Sigmoid colon (tissue), 7 donors: ENCODE measurements around the gene TMPRSS9. TPM values are rescaled to one million over a fixed set of nuclear protein-coding genes. Genes with fewer than 3 reads are reported as not detected.

Source experiments
- DNase-seq: peaks from one replicate; pipeline ENCODE4 v3.0.0-alpha.2; 2019
- H3K27ac ChIP-seq, 4 donors: fragments of 200-600 bp; sonication (generic); one replicate each; pipeline ENCODE4 v1.5.1; 2016 to 2019; ENCODE audit warnings: mild to moderate bottlenecking in 1 of 4
- H3K27me3 ChIP-seq, 3 donors: fragments of 200-600 bp; sonication (generic); one replicate each; pipeline ENCODE4 v1.5.1; 2019; ENCODE audit warnings: mild to moderate bottlenecking in 1 of 3
- H3K36me3 ChIP-seq, 4 donors: fragments of 200-600 bp; sonication (generic); one replicate each; pipeline ENCODE4 v1.5.1; 2016 to 2019
- H3K4me1 ChIP-seq, 4 donors: fragments of 200-600 bp; sonication (generic); one replicate each; pipeline ENCODE4 v1.5.1; 2017 to 2019
- H3K4me3 ChIP-seq, 4 donors: fragments of 200-600 bp; sonication (generic); one replicate each; pipeline ENCODE4 v1.5.1; 2017 to 2019; ENCODE audit warnings: mild to moderate bottlenecking in 2 of 4, moderate library complexity in 1 of 4
- H3K9me3 ChIP-seq, 4 donors: fragments of 200-600 bp in 3 of 4; sonication (generic) in 3 of 4; one replicate each; pipeline versions ENCODE4 v1.5.1 to v1.6.1; 2013 to 2019
- CTCF ChIP-seq, 4 experiments: fragments of 450-650 bp in 3 of 4; fragments of 200-600 bp in 1 of 4; IDR thresholded peaks; one replicate each; pipeline ENCODE4 v1.5.1; 2016 to 2019; ENCODE audit warnings: antibody characterized with exemption in 4 of 4, mild to moderate bottlenecking in 3 of 4, moderate library complexity in 2 of 4
- EP300 ChIP-seq, 4 donors: sonication (generic); formaldehyde crosslinking; IDR thresholded peaks; one replicate each; pipeline ENCODE4 v1.6.1; 2017; ENCODE audit warnings: antibody characterized with exemption in 4 of 4
- POLR2A ChIP-seq, 2 donors: fragments of 450-650 bp; IDR thresholded peaks; one replicate each; pipeline ENCODE4 v1.6.1; 2016; ENCODE audit warnings: antibody characterized with exemption in 2 of 2, mild to moderate bottlenecking in 2 of 2, moderate library complexity in 2 of 2
- POLR2AphosphoS5 ChIP-seq, 4 donors: sonication (generic); formaldehyde crosslinking; IDR thresholded peaks; one replicate each; pipeline ENCODE4 v1.6.1; 2017; ENCODE audit warnings: antibody characterized with exemption in 4 of 4
- WGBS, 2 donors: extraction: QIAGEN DNeasy Blood & Tissue Kit; methylation state at CpG; one replicate each; pipeline ENCODE4 v1.1.7; 2013; 5-methylcytosine and 5-hydroxymethylcytosine counted together
- intact Hi-C: fragments of 100-400 bp; cut with DNase I; formaldehyde crosslinking; loops from one replicate; pipeline ENCODE4 v1.15.1; 2023
- polyA plus RNA-seq, 3 donors: library from polyadenylated mRNA; stranded (reverse); fragments of 200-250 nt; gene quantifications; one replicate each; pipeline ENCODE4 v1.2.3, GENCODE V29; 2013
- total RNA-seq, 4 donors: library from RNA; depleted of rRNA; stranded (reverse); fragments of >200 nt; gene quantifications; one replicate each; pipeline ENCODE4 v1.1.0, GENCODE V29; 2016
- donor health status: healthy with polysubstance abuse.
- donor health status: Bipolar disorder and iron deficiency.
- donor health status: healthy.

The TMPRSS9 gene
- total and polyA plus RNA-seq, 7 donors: 0.16 to 0.68 (median 0.27) TPM; not detected in 3

- intact Hi-C loops: no loop called here
- Histone ChIP-seq H3K4me1 (no peaks in the 10 kb centered on the region), H3K27me3 (peaks cover 0 to 13% (median 8%) of the 10 kb centered on the region in 3 donors), H3K27ac (no peak overlapping the region), H3K36me3 (no peaks in the 10 kb centered on the region), H3K9me3 (no peaks in the 10 kb centered on the region), H3K4me3 (no peak overlapping the region)
- 85 to 86% methylated on average over 7 of the region's 7 CpGs for WGBS, 2 donors
- no peak for DNase-seq
- TF ChIP-seq EP300 (IDR thresholded peaks at IDR 0.05) (no peak), POLR2AphosphoS5 (IDR thresholded peaks at IDR 0.05) (no peak), POLR2A (IDR thresholded peaks at IDR 0.05) (no peak)
These were observed 15.5 kb downstream of the TMPRSS9 start for GRCh38 chr19:2375353-2376121.

- intact Hi-C loops: no loop called here
- no peak for TF ChIP-seq EP300 (IDR thresholded peaks at IDR 0.05)
- H3K36me3 ChIP-seq: no peaks in the 10 kb centered on the region
- 60 to 80% methylated on average over 15 of the region's 15 CpGs for WGBS, 2 donors
- no peaks in the 10 kb centered on the region for H3K9me3 ChIP-seq
- H3K4me1 ChIP-seq: no peaks in the 10 kb centered on the region
- no peak overlapping the region for H3K27ac ChIP-seq
- no peak overlapping the region for H3K4me3 ChIP-seq
- H3K27me3 ChIP-seq: peaks cover 0 to 3% (median 0%) of the 10 kb centered on the region in 3 donors
- DNase-seq: no peak
These were observed 16.9 kb downstream of the TMPRSS9 start for GRCh38 chr19:2376784-2377519.

GRCh38 chr19:2380567-2380966 lies 20.5 kb downstream of the TMPRSS9 start:
- no peak for DNase-seq
- H3K27me3 ChIP-seq: peaks cover 0 to 7% (median 3%) of the 10 kb centered on the region in 3 donors
- TF ChIP-seq POLR2AphosphoS5 (IDR thresholded peaks at IDR 0.05): no peak
- no peak for TF ChIP-seq EP300 (IDR thresholded peaks at IDR 0.05)
- no peak for TF ChIP-seq POLR2A (IDR thresholded peaks at IDR 0.05)
- TF ChIP-seq CTCF (IDR thresholded peaks at IDR 0.05): no peak
- intact Hi-C loops: no loop called here
- H3K4me3 ChIP-seq: no peak overlapping the region
- no peaks in the 10 kb centered on the region for H3K36me3 ChIP-seq
- no peaks in the 10 kb centered on the region for H3K9me3 ChIP-seq
- H3K4me1 ChIP-seq: peaks cover 0 to 4% (median 2%) of the 10 kb centered on the region in 4 donors
- H3K27ac ChIP-seq: no peak overlapping the region
- WGBS, 2 donors: 92 to 96% methylated on average over 2 of the region's 2 CpGs

GRCh38 chr19:2381148-2381820 lies 21.2 kb downstream of the TMPRSS9 start:
- Histone ChIP-seq H3K27me3 (peaks cover 0 to 8% (median 3%) of the 10 kb centered on the region in 3 donors), H3K4me1 (peaks cover 0 to 4% (median 2%) of the 10 kb centered on the region in 4 donors), H3K4me3 (no peak overlapping the region), H3K27ac (peak overlapping the region in 1 of 4 donors; percentile 37), H3K9me3 (no peaks in the 10 kb centered on the region), H3K36me3 (no peaks in the 10 kb centered on the region)
- no peak for DNase-seq
- WGBS, 2 donors: 70% methylated on average over 18 of the region's 18 CpGs
- TF ChIP-seq POLR2AphosphoS5 (IDR thresholded peaks at IDR 0.05) (no peak), POLR2A (IDR thresholded peaks at IDR 0.05) (no peak), EP300 (IDR thresholded peaks at IDR 0.05) (no peak), CTCF (IDR thresholded peaks at IDR 0.05) (no peak)
- intact Hi-C loops: no loop called here

GRCh38 chr19:2382530-2383222 lies 22.6 kb downstream of the TMPRSS9 start:
- Histone ChIP-seq H3K4me3 (no peak overlapping the region), H3K27ac (no peak overlapping the region), H3K9me3 (no peaks in the 10 kb centered on the region), H3K36me3 (no peaks in the 10 kb centered on the region), H3K27me3 (peaks cover 0 to 21% (median 3%) of the 10 kb centered on the region in 3 donors), H3K4me1 (peaks cover 0 to 4% (median 2%) of the 10 kb centered on the region in 4 donors)
- 86 to 92% methylated on average over 13 of the region's 13 CpGs for WGBS, 2 donors
- TF ChIP-seq EP300 (IDR thresholded peaks at IDR 0.05) (no peak), POLR2AphosphoS5 (IDR thresholded peaks at IDR 0.05) (no peak), CTCF (IDR thresholded peaks at IDR 0.05) (no peak), POLR2A (IDR thresholded peaks at IDR 0.05) (no peak)
- no peak for DNase-seq
- intact Hi-C loops: no loop called here
